Heart left ventricle (tissue), 13 donors: ENCODE results near the gene SEC61G.

Experiments
- POLR2A ChIP-seq, 2 donors: fragments of 450-650 bp; IDR thresholded peaks; one replicate each; pipeline ENCODE4 v1.6.1; 2017; ENCODE audit warnings: antibody characterized with exemption in 2 of 2, mild to moderate bottlenecking in 2 of 2, moderate library complexity in 2 of 2
- TF ChIP-seq, protein P1 (sequence below), 12 donors: fragments of 200-600 bp; sonication (generic) in 4 of 12; IDR thresholded peaks; one replicate each; pipeline versions ENCODE4 v1.5.0 to v1.8.0; 2018 to 2022; ENCODE audit warnings: antibody characterized with exemption in 12 of 12, mild to moderate bottlenecking in 5 of 12
- donor health status: ischemic (EF 13 %, LVEDD 7.1; RV severe dilation, severe dysfunction).
- donor health status: DM: no; HTN: yes; CAD: no.
- donor health status: DM: no; HTN: no; CAD: no.
- donor health status: ischemic (EF 25% LVEDD 6.9; RV normal size, moderate dysfunction).
- donor health status: ischemic (EF 25% LVEDD 5.7; RV mildly dilated, moderate dysfunction).
- donor health status: ischemic (EF 35%, LVEDD 5.7; RV mildly dilated, moderate dysfunction).
- donor health status: nonischemic (EF 11% LVEDD 7.7; RV severe dilation, severe dysfunction).
- donor health status: DM: yes; HTN: yes; CAD: no.
- donor health status: PGD.
- donor health status: ischemic (EF 29% LVEDD 5.4; RV normal size, mild dysfunction).
- donor health status: nonischemic (EF 23%, LVEDD 6.1; RV moderate dilation, normal function).

DNA sequence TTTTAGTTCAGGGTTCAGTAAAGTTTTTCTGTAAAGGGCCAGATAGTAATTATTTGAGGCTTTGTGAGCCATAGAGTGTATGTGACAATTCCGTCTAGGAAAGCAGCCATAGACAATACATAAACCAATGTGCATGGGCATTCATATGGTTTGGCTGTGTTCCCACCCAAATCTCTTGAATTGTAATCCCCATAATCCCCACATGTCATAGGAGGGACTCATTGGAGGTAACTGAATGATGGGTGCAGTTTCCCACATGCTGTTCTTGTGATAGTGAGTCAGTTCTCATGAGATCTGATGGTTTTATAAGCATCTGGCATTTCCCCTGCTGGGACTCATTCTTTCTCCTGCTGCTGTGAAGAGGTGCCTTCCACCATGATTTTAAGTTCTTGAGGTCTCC, 29.9 kb downstream of the SEC61G start:
- TF ChIP-seq, protein P1, sequence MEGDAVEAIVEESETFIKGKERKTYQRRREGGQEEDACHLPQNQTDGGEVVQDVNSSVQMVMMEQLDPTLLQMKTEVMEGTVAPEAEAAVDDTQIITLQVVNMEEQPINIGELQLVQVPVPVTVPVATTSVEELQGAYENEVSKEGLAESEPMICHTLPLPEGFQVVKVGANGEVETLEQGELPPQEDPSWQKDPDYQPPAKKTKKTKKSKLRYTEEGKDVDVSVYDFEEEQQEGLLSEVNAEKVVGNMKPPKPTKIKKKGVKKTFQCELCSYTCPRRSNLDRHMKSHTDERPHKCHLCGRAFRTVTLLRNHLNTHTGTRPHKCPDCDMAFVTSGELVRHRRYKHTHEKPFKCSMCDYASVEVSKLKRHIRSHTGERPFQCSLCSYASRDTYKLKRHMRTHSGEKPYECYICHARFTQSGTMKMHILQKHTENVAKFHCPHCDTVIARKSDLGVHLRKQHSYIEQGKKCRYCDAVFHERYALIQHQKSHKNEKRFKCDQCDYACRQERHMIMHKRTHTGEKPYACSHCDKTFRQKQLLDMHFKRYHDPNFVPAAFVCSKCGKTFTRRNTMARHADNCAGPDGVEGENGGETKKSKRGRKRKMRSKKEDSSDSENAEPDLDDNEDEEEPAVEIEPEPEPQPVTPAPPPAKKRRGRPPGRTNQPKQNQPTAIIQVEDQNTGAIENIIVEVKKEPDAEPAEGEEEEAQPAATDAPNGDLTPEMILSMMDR (IDR thresholded peaks at IDR 0.05), result no peak
- TF ChIP-seq POLR2A (IDR thresholded peaks at IDR 0.05), result no peak
